Fibroblast of the conjunctiva (primary cell): ENCODE measurements around the gene CDC16.
"Not testable (repeated sequence)": the region's sequence is repeated elsewhere in the genome, so short reads cannot be mapped to it uniquely, and the experiment has no call there.

Source experiments
- DNase-seq: peaks from one replicate; pipeline ENCODE4 v3.0.0-alpha.2; 2010; ENCODE audit warnings: low read depth

Gene CDC16

DNA sequence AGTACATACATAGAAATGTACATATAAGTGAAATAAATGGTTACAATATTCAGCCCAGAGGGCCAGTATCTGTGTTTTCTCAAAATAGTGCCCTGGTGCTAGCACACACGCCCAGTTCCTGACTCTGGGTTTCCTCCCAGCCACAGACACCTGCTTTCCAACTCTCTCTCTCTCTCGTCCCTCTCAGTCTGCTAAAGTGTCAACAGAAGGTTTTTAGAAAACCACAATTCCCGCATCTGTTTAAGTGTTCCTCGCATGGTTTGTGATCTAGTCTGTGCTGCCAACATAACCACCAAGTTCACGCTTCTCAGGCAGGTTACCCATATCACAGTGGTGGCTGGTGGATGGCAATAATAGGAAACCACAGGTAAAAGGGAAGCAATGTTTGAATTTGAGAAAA, 28.9 kb downstream of the CDC16 start:
- DNase-seq, result no peak

DNA sequence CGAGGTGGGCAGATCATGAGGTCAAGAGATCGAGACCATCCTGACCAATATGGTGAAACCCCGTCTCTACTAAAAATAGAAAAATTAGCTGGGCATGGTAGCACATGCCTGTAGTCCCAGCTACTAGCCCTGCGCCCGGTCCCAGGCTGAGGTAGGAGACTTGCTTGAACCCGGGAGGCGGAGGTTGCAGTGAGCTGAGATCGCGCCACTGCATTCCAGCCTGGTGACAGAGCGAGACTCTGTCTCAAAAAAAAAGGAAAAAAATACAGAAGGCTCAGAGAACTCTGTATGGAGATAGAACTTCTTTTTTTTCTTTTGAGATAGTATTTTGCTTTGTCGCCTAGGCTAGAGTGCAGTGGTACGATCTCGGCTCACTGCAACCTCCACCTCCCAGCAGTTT, 29.6 kb downstream of the CDC16 start:
- DNase-seq, result not testable (repeated sequence)

DNA sequence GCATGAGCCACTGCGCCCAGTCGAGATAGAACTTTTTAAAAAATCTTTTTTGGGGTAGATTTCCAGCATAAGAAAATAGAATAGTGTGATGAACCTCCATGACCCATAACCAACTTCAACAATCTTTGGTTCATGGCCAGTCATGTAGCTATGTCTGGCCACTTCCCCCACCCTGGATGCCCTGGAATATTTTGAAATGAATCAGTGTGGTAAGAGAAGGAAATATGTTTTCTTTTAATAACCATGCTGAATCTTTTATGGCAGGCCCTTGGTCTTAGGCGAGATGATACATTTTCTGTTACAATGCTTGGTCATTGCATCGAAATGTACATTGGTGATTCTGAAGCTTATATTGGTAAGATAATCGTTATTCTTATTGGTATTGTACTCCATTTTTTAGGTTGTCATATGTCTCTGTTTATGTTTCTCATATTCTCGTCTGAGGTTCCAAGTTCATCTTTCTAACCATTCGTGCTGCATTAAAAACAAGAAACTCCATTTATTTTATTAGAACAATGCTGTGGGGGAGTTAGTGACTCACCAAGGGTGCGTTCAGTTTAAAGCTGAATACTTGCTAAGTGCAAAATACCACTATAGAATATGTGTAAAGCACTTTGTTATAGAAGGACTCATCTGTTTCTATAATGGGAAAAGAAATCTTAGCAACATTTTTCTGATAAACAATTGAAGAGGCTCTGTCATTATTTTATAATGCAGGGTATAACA, 30.4 kb downstream of the CDC16 start:
- no peak for DNase-seq

DNA sequence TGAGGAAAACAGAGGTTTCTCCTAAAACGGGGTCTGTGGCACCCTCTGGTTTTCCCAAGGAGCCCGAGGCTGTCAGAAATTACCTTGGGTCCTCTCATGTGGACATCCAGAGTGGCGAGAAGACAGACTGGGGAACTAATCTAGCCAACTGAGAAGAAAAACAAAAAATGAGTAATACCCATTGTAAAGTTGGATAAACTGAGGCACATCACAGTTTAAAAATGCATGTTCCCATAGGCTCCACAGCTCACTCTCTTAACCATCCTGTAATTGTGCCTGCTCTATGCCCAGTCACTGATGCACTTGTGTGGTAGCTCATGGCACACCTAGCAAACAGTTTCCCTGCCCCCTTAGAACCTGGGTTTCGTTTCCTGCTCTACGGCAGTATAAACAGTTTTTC, 31.5 kb downstream of the CDC16 start:
- DNase-seq, result no peak

DNA sequence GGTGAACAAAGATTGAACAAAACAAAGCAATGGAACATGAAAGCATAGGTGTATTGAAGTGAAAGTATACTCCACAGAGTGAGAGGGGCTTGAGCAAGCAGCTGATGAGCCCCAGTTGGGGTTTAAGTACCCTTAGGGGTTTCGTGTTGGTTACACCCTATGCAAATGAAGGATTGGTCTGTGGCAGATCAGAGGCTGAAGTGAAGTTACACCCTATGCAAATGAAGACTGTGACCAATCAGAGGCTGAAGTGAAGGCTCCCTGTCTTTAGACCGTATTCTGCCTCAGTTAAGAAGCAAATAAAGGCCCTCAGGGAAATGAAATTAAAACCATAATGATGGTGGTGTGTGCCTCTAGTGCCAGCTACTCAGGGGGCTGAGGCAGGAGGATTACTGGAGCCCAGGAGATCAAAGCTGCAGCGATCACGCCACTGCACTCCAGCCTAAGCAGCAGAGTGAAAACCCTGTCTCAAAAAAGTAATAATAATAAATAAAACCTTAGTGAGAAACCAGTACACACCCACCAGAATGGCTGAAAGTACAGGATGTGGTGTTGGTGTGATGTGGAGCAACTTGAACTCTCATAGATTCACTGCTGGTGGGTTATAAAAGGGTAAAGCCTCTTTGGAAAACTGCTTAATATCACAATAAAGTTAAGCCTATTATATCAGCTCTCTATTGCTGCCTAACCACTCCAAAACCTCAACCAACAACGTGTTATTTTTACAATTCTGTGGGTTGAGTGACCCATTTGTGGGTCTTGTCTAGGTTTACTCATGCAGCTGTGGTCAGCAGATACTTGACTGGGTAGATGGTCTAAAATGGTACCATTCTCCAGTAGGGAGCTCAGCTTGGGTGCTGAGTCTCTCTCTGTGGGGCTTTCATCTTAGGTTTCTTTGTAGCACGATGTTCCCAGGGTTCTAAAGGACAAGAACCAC, 33.9 kb downstream of the CDC16 start:
- no peak for DNase-seq

DNA sequence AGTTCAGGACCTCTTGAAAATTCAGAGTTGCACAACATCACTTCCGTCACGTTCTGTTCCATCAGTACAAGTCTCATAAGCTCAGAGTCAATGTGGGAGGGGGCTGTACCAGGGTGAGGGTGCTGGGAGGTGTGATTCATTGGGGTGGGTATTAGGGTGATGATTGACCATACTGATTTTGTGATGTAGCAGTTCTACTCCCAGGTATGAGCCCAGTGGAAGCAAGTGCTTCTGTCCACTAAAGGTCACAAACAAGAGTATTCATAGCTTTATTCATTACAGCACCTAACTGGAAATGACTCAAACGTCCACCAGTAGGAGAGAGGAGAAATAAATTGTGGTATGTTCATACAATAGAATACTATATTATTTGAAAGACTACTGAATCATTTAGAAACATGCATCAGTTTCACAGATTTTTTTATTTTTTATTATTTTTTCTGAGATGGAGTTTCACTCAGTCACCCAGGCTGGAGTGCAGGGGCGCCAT, 34.6 kb downstream of the CDC16 start:
- DNase-seq, result no peak

DNA sequence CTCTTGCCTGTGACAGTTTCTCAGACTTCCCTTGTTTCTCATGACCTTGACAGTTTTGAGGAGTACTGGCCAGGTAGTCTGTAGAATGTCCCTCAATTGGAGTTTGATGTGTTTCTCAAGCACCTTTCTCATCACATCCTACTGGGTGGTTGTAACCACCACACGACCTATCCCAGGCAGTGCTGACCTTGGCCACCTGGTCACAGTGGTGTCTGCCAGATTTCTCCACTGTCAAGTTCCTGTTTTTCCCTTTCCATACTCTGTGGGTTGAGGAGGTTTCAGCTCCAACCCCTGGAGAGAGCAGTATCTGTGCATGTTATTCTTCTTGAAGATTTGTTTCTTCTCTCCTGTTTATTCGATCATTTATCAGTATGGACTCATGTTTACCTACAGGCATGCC, 38.3 kb downstream of the CDC16 start:
- no peak for DNase-seq

DNA sequence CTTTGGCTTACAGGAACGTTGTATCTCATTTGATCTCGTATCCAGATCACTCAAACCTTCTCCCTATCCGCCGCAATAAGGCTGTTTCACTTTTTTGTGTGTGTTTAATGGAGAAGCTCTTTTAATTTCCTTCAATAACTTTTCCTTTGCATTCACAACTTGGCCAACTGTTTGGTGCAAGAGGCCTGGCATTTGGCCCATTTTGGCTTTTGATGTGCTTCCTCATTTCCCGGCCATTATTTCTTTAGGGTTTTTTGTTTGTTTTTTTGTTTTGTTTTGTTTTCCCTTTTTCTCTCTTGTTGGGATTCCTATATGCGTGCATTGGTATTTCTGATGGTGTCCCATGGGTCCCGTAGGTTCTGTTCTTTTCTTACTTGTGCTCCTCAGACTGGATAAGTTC, 40.6 kb downstream of the CDC16 start:
- DNase-seq, result no peak

DNA sequence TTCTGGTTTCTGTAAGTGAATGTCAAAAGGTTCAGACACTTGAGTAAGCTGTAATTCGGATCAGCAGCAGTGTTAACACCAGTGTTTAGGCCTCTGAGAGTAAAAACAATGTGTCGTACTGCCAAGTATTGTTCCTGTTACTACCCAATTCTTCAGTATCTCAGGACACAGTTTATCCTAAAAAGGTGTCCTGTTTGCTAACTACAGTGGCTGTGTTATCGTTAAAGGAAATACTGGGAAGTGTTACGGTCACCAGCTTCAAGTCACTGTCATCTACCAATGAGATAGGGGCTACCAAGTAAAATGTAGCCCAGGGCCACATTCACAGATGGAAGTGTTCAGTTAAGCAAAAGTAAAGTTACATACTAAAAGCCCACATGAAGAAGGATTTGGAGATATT, 44.4 kb downstream of the CDC16 start:
- no peak for DNase-seq

DNA sequence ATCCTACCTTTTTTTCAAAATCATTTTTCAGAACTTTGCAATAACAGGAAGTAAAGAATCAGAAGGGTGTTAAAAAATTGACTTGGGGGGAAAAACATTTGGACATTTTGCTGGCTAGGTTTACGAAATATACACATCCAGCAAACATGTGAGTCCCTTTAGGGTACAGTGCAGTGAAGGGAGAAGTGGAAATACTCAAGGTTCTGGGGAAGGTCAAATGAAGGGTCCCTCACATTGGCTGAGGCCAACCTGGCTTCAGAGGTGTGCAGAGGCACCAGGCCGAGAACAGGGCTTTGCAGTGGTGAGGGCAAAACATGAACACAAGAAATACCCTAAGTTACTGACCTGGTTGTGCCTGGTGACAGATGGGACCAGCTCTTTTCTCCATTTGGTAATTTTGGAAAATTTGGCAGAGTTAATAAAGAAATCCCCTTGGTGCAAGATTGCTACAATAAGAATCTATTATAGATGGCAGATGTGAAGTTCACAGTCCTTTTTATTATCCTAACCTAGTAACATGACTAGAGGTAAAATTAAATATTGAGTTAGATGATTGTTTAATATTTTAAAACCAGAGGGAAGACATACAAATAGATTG, 45.2 kb downstream of the CDC16 start:
- DNase-seq, result no peak

DNA sequence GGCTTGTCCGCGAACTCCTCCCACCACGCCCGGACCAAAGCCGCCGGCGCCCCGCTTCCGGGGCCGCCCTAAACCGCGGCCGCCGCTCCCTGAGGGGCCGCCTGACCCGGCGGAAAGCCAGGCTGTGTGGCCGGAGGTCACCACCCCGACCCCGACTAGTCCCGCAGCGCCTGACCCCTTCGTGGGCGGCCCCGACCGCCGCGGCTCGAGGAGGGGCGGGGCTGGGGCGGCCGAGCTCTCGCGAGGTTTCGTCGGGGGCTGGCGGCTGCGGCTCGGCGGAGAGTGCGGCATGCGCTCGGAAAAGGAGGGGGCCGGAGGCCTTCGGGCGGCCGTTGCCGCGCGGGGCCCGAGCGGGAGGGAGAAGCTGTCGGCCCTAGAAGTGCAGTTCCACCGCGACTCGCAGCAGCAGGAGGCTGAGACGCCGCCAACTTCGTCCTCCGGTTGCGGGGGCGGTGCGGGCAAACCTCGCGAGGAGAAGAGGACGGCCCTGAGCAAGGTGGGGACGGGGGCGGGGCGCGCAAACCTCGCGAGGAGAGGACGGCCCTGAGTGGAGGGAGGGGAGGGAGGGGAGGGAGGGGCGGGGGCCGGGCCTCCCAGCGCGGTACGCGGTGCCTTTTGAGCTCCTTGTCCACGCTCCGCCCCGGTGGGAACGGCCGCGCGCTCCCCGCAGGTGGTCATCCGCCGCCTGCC, 46.8 kb downstream of the CDC16 start, which contains the start of gene UPF3A:
UPF3A (plus strand) TSS at position 251 of the 690 bp plus-strand sequence; CDS start at position 290, 39 bp downstream.
- peak; percentile 85 for DNase-seq

DNA sequence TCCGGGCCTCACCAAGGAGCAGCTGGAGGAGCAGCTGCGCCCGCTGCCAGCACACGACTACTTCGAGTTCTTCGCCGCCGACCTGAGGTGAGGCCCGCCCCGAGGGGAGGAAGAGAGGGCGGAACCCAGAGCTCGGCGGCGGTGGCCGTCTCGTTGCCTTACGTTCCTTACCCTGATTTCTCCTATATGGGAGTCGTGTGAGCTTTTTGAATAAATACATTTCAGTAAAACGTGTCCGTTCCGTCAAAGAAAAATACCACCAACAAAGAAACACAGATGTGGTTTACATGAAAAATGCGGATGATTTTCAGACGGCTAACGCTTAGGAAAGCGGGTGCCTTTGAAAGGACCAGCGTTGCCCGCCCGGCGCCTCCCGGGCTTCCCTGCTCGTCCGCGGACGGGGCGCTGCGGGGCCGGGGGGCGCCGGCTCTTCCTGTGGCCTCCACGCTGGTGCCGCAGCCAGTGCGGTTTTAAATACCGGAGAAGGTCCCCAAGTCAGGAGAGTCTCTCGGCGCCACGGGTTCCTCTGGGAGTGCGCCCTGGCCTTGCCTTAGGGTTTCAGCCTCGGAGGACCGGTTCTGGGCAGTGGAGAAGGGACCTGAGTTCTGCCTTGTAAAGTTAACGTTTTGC, 47.5 kb downstream of the CDC16 start:
- DNase-seq, result no peak

DNA sequence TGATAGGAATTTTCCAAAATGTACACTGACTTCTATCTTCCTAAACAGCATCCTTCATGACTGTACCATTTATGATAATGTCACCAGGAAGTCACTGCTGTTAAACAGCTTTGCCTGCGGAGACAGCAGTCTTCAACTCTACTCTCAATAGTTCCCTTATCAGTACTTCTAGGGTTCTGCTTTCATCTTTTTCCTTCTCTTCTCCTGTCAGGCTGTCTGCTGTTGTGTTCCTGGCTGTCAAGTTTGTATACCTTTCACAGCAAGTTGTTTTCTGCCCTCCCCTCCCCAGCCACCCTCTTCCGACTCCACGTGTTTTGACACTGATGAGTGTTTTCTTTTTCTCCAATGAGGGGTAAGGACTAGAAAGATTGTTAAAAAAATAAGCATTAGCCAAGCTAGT, 48.9 kb downstream of the CDC16 start:
- DNase-seq, result no peak

DNA sequence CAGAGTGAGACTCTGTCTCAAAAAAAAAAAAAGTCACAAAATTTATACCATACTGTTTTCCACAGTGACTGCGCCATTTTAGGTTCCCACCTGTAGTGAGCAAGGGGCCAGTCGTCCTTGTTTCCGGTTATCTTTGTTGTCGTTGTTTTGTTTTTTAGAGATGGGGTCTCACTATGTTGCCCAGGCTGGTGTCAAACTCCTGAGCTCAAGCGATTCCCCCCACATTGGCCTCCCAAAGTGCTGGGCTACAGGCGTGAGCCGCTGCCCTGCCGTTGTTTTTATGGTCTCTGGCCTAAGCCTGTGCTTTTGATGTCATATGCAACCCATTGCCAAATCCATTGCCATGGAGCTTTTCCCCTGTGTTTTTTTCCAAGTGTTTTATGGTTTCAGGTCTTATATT, 50.0 kb downstream of the CDC16 start:
- DNase-seq, result no peak

DNA sequence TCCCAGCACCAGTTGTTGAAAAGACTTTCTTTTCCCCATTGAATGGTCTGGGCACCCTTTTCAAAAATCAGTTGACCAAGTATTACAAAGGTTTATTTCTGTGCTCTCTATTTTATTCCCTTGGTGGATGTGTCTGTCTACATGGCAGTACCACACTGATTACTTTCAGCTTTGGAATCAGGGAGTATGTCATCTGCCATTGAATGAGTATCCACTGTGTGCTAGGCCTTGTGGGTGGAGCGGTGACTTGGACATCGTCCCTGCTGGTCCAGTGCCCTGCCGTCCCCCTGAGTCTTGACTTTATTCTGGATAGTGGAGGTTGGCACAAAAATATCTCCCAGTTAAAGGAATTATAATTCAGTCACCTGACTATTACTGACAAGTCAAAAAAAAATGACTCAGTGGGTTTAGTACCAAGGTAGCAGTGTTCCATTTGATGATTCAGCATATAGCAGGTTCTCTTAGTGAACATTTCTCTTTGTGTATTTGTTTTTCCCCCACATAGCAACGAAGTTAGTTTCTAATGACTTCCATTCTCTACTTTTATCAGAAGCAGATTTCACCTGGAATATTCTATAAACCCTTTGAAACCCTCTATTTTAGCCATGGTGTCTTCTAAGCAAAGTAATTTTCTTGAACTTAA, 50.6 kb downstream of the CDC16 start:
- no peak for DNase-seq

DNA sequence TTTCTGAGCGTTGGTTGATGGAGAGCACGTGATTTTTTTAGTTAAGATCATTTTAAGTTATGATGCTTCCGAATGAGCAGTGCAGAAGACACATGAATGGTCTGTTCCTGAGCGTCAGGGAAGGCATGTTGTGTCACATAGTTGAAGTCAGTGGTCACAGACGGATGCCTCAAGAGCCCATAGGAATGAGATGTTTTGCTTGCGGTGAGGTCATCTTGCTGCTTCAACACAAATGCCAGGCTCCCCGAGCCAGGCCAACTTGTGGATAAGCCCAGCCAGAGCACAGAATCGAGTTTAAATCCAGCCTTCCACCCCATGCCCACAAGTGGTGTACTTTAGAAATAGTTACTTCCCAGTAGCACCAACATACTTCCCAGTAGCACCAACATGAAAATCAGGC, 52.1 kb downstream of the CDC16 start:
- DNase-seq, result no peak

DNA sequence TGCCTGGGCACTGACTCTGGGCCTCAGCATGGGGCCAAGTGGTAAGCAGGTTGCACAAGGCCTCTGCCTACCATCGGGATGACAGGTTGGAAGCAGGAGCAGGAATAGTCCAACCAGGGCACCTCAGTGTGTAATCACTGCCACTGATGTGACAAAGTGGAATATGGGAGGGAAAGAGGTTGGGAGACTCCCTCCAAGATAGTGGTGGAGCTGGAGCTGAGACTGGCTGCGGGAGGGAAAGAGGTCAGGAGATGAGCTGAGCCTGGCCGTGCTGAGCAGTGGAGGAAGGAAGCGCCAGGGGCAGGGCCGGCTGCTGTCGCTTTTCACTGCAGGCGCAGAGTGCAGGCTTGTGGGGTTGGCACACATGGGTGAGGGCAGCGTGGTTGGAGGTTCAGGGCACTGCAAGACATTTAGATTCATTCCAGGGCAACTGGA, 53.5 kb downstream of the CDC16 start:
- DNase-seq, result no peak

DNA sequence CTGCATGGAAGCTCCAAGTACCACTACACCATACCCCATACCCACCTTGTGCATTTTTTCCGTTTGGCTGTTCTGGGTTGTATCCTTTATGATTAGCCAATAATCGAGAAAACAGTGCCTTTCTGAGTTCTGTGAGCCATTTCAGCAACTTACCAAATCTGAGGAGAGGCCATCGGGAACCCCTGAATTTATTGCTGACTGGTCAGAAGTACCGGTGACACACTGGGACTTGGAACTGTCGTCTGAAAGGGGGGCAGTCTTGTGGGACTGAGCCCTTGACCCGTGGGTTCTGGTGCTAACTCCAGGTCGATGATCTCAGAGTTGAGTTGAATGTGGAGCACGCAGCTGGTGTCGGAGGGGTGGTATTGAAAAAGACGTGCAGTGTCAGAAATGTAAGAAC, 61.8 kb downstream of the CDC16 start:
- no peak for DNase-seq

DNA sequence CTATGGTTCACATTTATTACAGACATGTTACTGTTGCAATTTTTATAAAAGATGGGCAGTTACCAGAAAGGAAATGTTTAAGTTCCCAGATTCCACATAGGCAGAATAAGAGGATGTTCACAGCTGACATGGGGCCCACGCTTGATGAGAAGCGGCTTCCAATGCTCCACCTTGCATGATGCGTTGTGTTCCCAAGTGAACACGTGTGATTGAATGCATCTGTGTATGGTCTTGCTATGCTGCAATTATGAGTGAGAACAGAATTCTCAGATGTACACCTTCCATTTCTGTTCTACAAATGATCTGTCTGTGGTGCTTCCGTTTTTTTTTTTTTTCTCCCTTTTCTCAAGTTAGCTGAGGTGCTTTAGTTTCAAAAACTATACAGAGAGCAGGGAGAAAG, 62.2 kb downstream of the CDC16 start:
- no peak for DNase-seq

DNA sequence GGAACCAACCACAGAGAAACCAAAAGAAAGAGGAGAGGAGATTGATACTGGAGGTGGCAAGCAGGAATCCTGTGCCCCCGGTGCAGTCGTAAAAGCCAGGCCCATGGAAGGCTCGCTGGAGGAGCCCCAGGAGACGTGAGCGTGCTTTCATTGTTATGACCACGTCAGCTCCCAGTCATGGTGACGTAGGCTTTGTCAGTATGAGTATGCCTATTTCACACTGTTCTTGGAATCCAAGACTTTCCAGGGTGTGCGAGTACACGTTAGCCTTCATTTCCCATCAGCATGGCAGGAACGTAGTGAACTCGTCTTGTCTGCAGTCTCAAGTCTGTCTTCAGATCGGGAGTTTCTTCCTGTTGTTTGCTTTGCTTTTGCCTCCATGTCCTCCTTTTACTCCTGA, 64.2 kb downstream of the CDC16 start:
- DNase-seq, result no peak
